ENCODE measurements around the gene OTOL1.
"Not testable (repeated sequence)": the region's sequence is repeated elsewhere in the genome, so short reads cannot be mapped to it uniquely, and the experiment has no call there.

GRCh38 chr3:161490845-161491244 lies 5.8 kb upstream of the OTOL1 start:
- TF ChIP-seq, protein P1, sequence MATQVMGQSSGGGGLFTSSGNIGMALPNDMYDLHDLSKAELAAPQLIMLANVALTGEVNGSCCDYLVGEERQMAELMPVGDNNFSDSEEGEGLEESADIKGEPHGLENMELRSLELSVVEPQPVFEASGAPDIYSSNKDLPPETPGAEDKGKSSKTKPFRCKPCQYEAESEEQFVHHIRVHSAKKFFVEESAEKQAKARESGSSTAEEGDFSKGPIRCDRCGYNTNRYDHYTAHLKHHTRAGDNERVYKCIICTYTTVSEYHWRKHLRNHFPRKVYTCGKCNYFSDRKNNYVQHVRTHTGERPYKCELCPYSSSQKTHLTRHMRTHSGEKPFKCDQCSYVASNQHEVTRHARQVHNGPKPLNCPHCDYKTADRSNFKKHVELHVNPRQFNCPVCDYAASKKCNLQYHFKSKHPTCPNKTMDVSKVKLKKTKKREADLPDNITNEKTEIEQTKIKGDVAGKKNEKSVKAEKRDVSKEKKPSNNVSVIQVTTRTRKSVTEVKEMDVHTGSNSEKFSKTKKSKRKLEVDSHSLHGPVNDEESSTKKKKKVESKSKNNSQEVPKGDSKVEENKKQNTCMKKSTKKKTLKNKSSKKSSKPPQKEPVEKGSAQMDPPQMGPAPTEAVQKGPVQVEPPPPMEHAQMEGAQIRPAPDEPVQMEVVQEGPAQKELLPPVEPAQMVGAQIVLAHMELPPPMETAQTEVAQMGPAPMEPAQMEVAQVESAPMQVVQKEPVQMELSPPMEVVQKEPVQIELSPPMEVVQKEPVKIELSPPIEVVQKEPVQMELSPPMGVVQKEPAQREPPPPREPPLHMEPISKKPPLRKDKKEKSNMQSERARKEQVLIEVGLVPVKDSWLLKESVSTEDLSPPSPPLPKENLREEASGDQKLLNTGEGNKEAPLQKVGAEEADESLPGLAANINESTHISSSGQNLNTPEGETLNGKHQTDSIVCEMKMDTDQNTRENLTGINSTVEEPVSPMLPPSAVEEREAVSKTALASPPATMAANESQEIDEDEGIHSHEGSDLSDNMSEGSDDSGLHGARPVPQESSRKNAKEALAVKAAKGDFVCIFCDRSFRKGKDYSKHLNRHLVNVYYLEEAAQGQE (IDR thresholded peaks at IDR 0.05; ENCODE audit: low read depth, low read length) = not testable (repeated sequence)
- not testable (repeated sequence) for TF ChIP-seq RAD21 (IDR thresholded peaks at IDR 0.05; ENCODE audit: insufficient read depth, low read depth, low read length); EP300 (IDR thresholded peaks at IDR 0.05; ENCODE audit: borderline replicate concordance in 1 of 2, control insufficient read depth in 1 of 2, low read depth in 2 of 2, low read length in 2 of 2); CHD1 (IDR thresholded peaks at IDR 0.05; ENCODE audit: low read depth, low read length); NRF1 (conservative IDR thresholded peaks at IDR 0.05; ENCODE audit: low read depth, low read length); TAF1 (IDR thresholded peaks at IDR 0.05; ENCODE audit: borderline replicate concordance, low read depth, low read length)
- TF ChIP-seq, protein P2, sequence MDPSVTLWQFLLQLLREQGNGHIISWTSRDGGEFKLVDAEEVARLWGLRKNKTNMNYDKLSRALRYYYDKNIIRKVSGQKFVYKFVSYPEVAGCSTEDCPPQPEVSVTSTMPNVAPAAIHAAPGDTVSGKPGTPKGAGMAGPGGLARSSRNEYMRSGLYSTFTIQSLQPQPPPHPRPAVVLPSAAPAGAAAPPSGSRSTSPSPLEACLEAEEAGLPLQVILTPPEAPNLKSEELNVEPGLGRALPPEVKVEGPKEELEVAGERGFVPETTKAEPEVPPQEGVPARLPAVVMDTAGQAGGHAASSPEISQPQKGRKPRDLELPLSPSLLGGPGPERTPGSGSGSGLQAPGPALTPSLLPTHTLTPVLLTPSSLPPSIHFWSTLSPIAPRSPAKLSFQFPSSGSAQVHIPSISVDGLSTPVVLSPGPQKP (IDR thresholded peaks at IDR 0.05; ENCODE audit: low read depth, low read length) = not testable (repeated sequence)
- TF ChIP-seq, protein P3, sequence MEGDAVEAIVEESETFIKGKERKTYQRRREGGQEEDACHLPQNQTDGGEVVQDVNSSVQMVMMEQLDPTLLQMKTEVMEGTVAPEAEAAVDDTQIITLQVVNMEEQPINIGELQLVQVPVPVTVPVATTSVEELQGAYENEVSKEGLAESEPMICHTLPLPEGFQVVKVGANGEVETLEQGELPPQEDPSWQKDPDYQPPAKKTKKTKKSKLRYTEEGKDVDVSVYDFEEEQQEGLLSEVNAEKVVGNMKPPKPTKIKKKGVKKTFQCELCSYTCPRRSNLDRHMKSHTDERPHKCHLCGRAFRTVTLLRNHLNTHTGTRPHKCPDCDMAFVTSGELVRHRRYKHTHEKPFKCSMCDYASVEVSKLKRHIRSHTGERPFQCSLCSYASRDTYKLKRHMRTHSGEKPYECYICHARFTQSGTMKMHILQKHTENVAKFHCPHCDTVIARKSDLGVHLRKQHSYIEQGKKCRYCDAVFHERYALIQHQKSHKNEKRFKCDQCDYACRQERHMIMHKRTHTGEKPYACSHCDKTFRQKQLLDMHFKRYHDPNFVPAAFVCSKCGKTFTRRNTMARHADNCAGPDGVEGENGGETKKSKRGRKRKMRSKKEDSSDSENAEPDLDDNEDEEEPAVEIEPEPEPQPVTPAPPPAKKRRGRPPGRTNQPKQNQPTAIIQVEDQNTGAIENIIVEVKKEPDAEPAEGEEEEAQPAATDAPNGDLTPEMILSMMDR (IDR thresholded peaks at IDR 0.05 in 2 of 3, conservative IDR thresholded peaks at IDR 0.05 in 1 of 3; ENCODE audit: control insufficient read depth in 2 of 3, extremely low read depth in 1 of 3, insufficient read depth in 1 of 3, low read depth in 3 of 3, low read length in 3 of 3) = not testable (repeated sequence)

Measured in GM12878 (cell line).